T-helper 2 cell treated with Interferon-gamma antibody and Interleukin-4, amounts not matched to agents 100 ng/mL and 5 ng/mL, for 36 hours (primary cell): ENCODE measurements around the gene TFB1M. TPM values are rescaled to one million over a fixed set of nuclear protein-coding genes. Genes with fewer than 3 reads are reported as not detected.
"Not testable (repeated sequence)": the region's sequence is repeated elsewhere in the genome, so short reads cannot be mapped to it uniquely, and the experiment has no call there.

Experiments
- intact Hi-C: fragments of 100-400 bp; cut with micrococcal nuclease; formaldehyde crosslinking; loops from one replicate; pipeline ENCODE4 v1.15.1; 2023
- total RNA-seq: library from RNA; stranded (reverse); gene quantifications from 2 replicates; pipeline ENCODE4 v1.2.3, GENCODE V29; 2022

Gene TFB1M
- total RNA-seq, 1 donor from 2014 or later: 20.9 TPM

DNA sequence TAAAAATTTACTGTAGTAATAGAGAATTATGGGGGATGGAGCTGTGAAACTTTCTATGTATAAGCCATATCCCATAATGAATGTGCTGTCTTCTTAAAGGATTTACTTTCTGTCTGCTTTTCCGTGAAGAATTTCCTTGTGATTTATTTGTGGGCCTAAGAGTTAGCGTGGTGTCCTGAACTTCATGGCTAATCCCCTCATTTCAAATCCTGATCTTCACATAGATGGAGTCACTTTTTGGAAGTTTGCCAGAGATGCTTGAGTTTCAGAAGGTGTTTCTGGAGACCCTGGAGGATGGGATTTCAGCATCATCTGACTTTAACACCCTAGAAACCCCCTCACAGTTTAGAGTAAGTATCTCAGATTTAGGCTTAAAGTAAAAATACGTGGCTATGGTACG lies 69.8 kb downstream of the TFB1M start:
- intact Hi-C loops: no loop called here

DNA sequence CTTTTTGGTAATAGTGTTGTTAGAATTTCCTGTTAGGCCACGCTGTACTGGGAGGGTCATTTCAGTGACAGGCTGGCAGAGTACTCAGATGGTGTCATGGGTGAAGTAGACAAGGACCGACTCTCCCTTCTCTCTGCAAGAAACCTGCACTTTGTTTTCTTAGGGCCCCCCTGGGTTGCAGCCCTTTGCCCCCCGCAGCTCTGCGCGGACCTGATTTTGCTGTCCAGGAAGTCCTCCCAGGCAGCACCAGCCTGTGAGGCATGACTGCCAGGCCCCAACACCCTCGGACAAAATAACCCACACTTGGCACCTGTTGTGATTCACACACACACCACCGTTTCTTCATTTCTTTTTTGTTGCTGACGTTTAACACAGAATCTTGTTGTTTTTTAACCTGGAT lies 72.3 kb downstream of the TFB1M start:
- intact Hi-C loops: no loop called here

DNA sequence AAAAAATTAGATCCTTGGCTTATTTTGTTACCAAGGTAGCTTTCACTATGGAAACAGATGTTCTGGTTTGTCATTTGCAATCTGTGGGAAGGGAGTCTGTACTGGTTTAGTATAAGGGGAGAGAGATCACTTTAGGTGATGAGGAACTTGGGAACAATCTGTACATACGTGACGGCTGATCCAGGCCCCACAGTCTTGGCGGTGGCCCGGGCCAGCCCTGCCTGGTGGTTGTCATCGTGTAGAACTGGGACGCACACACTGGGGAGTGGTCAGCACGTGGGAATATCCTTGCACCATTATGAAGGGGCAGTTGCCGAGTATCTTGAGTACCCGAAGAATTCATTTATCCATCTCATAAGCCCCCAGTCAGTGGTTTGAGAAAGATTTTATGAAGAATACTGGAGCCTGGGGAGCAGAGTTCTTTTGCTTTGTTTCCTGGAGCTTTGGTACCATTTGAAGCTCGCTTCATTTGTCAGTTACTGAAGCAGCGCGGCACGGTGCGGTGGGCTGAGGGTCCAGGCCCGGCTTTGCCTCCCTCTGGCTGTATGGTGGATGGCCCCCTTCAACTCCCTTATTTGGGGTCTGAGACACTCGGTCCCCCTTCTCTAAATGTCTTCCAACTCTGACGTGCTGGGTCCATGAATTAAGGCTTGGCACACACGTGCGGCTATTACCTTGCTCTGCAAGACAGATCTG lies 73.2 kb downstream of the TFB1M start:
- intact Hi-C loops: no loop called here

DNA sequence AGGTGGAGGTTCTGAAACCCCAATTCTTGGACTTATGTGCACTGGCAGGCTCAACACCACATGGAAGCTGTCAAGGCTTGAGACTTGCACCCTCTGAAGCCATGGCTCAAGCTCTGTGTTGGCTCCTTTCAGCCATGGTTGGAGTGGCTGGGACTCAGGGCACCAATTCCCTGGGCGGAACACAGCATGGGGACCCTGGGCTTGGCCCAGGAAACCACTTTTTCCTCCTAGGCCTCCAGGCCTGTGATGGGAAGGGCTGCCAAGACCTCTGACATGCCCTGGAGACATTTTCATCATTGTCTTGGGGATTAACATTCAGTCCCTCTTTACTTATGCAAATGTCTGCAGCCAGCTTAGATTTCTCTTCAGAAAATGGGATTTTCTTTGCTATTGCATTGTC lies 76.7 kb downstream of the TFB1M start:
- intact Hi-C loops: no loop called here

DNA sequence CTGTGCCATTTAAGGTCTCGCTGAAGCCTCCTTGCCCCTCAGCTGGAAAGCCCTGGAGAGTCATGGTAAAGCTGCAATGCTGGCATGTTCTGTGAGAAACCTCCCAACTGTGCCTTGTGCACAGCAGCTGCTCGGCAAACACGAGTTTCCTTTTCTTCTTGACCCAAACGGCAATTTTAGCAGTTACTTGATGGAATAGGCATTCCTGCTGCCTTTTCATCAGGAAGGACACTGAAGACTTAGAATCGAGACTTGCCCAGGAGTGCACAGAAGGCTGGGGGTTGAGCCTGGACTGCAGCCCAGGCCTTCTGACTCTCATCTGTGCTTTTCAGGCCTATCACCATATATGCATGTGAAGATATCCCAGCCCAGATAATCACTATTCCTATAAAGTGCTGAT lies 79.2 kb downstream of the TFB1M start:
- intact Hi-C loops: no loop called here

DNA sequence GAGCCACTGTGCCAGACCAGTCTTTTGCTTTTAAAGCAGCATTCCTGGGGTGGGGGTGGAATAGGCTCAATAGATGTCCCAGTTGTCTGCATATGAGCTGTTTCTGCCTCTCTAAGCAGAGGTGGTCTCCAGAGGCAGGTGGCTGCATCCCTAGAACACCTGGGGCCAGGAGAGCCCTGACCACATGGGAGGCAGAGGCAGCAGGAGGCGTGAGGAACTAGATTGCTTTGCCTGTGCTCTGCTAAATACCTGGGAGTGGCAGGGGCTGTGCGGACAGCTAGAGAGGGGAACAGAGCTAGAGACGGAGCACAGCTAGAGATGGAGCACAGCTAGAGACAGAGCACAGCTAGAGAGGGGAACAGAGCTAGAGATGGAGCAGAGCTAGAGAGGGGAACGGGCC lies 79.6 kb downstream of the TFB1M start:
- intact Hi-C loops: no loop called here

GRCh38 chr6:155234167-155234566 lies 80.1 kb downstream of the TFB1M start:
- intact Hi-C loops: no loop called here

GRCh38 chr6:155232848-155233247 lies 81.4 kb downstream of the TFB1M start:
- intact Hi-C loops: no loop called here

- intact Hi-C loops: not testable (repeated sequence)
Measured at GRCh38 chr6:155230975-155231374, 83.3 kb downstream of the TFB1M start.

DNA sequence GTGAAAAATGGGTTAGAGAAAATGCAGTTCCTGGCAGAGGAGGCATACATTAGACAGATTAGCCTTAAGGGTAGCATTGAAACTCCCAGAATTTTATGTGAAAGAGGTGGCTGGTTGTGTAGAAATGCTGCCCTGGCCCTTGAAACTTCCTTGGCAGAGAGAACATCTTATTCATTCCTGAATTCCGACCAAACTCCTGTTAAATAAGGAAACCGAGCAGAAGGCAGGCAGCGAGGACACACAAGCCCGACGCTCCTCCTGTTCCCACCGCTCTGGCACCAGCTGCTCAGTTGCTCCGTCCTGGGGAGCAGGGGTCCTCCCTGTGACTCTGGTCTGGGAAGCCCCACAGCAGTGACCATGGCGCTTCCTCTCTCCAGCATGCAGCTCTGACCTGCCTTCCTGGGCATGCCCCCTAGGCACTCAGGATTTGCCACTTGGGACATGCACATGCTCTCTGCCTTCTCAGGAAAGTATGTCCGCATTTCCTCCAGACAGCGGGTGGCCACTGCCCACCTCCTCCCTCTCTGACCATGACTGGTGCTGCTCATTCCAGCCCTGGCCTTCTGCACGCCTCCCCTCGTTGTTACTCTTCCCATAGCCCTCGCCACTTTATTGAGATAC lies 85.6 kb downstream of the TFB1M start:
- intact Hi-C loops: no loop called here

DNA sequence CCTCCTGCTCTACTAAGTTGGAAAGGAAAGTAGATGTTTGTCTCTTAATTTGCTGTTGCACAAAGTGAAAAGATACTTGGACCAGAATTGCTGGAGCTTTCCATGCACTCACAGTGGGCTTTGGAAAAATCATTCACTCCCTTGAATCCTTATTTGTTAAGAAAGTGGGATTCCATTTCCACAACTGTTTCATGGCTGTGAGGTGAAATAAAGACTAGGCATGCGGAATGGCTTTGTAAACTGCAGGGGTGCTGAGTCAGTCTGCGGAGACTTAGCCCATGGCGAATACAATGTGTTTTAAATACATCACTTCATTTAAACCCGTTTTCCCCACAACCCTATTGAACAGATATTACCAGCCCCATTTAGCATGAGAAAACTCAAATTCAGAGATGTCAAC lies 87.2 kb downstream of the TFB1M start:
- intact Hi-C loops: no loop called here

DNA sequence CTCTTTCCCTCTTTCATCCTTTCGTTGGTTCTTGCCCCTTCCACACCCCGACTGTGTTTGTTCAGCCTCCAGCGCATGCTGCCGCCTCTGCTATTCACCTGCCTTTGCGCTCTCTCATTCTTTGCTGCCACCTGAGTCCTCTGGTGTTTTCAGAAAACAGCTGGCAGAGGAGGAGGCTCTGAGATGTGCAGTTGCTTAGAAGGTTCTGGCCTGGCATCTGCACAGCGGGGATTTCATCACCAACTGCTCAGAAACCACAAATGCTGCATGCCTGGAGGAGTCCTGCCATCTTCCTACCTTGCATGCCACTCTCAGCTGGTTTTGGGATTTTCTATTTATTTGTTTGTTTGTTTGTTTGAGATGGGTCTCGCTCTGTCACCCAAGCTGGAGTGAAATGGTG lies 89.7 kb downstream of the TFB1M start:
- intact Hi-C loops: loop anchor here (1.0 to 2.0 kb wide), 3 partner anchors 35 to 90 kb away; partner anchors contain the start of gene TFB1M

DNA sequence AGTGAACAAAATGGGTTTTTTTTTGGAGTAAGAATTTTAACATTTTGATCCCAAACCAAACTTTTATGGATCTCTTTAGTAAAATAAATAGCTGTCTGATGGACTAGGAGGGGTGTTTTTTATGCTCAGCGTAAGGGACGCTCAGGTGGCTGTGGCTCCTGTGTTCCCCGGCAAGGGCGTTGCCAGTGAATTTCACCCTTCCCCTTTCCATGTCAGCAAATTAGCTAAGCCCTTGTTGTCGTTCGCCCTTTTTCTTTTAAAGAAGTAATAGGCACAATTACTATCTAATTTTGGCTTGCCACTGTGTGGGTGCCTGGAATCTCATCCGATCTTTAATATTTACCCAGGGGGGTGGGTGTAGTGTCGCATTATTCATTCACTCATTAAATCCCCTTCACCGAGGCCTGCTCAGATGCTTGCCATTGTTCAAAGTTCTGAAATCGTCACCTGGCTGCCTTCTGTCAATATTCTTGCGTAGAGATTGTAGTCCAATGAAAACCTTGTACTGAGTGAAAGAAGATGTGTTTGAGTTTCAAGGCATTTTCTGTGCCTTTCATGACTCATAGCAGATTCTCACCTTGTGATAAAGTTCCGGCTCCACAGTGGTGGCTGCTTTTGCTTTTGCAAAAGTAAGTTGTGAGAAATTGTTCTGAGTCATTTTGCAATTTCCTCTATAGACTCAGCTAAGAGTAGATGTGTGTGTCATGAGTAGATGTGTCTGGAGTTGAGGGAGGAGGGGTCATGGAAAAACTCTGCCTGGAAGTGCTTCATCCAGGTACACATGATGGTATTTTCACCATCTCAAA lies 90.4 kb downstream of the TFB1M start:
- intact Hi-C loops: loop anchor here (1.0 to 2.0 kb wide), 3 partner anchors 35 to 91 kb away; partner anchors contain the start of gene TFB1M

DNA sequence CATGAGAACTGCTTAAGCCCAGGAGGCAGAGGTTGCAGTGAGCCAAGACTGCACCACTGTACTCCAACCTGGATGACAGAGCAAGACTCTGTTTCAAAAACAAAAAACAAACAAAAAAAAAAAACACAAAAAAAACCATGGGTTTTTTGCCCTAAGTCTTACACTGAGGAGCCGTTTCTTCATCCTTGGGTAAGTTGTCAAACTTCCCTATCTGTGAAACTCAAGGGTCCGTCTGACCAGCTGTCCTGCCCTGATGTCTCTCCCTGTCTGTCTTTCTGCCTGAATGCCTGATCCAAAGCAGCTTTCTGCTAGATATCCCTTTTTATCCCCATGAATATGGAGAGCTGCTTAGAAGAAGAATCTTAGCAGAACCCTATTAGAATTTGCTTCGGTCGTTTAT lies 91.8 kb downstream of the TFB1M start:
- intact Hi-C loops: no loop called here

DNA sequence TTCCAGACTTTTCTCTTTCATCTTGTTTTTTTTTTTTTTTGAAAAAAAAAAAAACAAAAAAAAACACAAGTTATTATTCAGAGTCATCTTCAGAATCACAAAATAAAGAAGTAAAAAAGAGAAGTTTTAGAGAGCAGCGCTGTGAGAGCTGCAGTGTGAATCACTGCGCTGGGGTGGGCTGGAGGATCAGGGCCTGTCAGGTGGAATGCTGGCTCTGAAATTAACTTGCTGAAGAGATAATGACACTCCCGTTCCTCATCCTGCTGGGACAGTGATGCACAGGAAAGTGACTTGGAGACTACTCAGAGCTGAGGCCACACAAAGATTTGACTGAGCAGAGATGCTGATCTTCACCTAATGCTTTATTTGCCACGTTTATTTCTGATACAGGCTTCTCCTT lies 93.2 kb downstream of the TFB1M start:
- intact Hi-C loops: no loop called here

DNA sequence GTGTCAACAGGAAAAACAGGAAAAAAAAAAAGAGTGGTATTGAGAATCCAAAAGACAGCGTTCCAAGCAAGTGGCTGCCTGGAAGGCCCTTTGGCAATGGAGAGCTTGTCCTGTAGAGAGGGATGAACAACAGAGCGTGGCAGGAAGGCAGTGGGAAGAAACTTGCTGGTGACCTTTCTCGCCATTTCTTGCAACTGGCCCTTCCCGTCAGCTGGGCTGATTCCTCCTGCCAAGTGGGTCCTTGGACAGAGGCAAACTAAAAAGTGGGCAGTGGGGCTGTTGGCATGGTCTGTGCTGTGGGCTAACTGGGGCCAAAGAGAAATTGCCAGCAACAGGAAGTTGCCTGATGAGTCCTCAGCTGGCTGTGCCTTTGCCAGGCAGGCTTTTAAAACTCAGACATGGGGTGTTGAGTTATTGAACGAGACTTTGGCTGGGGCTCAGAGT lies 94.4 kb downstream of the TFB1M start:
- intact Hi-C loops: no loop called here

DNA sequence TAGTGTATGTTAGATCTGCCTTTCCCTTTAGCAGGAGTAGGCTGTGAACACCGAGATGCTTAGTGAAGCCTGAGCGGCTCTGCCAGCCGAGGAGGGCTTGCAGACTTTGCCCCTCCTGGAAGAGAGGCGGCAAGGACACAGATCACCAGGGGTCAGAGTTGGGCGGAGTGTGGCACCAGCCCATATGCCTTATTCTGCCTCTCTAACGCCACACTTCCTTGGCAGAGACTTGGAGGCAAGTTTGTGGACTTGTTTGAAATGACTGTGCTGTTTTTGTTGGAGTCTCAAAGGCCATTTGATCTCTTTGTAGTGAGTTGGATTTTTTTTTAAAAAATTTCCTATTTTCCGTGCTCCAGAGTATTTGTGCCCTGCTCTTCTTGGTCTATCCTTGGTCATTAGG lies 95.0 kb downstream of the TFB1M start:
- intact Hi-C loops: no loop called here

DNA sequence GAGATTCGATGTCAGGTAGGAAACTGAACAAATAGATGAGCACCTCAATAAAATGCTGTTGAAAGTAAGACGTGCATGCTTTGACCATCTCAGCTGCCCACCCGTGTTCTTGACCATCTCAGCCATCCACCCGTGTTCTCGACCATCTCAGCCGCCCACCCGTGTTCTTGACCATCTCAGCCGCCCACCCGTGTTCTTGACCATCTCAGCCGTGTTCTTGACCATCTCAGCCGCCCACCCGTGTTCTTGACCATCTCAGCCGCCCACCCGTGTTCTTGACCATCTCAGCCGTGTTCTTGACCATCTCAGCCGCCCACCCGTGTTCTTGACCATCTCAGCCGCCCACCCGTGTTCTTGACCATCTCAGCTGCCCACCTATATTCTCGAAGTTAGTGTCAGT lies 95.6 kb downstream of the TFB1M start:
- intact Hi-C loops: not testable (repeated sequence)

DNA sequence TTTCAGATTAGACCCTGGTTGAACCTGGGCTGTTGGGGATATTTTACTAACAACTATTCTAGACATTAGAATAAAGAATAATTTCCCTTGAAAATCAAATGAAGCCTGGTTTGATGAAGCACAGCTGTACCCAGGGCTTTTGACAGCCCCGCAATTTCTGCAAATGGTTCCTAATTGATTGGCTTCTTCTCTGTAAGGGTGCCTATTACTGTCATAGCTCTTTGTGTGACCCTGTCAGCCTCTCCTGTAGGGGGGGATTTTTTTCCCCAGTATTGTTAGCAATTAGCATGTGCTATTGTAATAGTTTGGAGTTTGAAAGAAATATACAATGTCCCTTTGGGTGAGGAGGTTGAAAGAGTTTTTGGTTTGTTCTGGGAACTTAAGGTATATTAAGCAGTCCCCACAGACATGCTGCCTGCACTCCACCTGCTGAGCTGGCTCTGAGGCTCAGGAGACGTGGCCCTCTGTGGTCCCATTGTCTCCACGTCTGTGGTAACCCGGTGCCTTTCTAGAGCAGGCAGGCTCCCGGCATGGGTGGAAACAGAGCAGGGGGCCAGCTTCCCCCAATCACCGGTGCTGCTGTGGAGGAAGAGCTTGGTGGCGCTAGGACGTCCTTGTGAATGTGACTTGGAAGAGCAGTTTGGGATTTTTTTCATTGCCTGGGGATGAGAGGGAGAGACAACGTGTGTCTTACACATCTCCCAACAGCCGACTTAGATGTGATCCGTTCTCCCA lies 97.8 kb downstream of the TFB1M start:
- intact Hi-C loops: no loop called here

- intact Hi-C loops: no loop called here
Measured at GRCh38 chr6:155215906-155216305, 98.4 kb downstream of the TFB1M start.

DNA sequence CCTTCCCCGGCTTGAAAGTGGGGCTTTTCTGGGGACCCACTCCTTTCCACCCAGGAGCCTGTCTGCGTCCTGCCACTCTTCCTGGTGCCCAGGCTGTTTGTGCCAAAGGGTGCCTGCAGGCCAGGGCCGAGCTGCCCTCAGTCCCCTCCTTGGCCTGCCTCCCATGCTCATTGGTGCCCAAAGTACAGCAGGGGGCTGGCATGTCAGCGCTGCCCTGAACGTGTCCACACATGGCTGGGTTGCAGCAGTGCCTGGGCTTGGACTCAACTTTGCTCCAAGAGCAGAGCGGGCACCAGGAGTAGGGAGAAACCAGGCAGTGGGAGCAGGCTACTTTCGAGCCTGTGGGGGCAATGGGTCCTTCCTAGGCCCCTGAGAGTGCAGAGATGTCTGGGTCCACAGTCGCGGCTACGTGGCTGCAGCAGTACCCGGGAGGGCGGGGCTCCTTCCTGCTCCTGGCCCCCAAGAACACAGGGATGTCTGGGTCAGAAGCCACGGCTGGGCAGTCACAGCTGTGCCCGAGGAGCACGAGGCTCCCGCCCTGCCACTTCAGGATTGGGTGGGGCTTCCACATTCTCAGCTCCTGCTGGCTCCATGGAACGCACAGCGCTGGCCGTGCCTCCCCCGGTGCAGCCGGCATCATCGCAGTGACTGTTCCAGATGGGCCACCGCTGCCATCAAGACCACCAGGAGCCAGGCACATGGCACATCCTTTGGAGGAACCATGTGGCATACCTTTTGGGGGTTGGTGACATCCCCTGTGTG lies 100.5 kb downstream of the TFB1M start:
- intact Hi-C loops: no loop called here
